ENCODE data around the gene H1-8.
"Not testable (repeated sequence)": the region's sequence is repeated elsewhere in the genome, so short reads cannot be mapped to it uniquely, and the experiment has no call there.

H1-8 gene, protein sequence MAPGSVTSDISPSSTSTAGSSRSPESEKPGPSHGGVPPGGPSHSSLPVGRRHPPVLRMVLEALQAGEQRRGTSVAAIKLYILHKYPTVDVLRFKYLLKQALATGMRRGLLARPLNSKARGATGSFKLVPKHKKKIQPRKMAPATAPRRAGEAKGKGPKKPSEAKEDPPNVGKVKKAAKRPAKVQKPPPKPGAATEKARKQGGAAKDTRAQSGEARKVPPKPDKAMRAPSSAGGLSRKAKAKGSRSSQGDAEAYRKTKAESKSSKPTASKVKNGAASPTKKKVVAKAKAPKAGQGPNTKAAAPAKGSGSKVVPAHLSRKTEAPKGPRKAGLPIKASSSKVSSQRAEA

DNA sequence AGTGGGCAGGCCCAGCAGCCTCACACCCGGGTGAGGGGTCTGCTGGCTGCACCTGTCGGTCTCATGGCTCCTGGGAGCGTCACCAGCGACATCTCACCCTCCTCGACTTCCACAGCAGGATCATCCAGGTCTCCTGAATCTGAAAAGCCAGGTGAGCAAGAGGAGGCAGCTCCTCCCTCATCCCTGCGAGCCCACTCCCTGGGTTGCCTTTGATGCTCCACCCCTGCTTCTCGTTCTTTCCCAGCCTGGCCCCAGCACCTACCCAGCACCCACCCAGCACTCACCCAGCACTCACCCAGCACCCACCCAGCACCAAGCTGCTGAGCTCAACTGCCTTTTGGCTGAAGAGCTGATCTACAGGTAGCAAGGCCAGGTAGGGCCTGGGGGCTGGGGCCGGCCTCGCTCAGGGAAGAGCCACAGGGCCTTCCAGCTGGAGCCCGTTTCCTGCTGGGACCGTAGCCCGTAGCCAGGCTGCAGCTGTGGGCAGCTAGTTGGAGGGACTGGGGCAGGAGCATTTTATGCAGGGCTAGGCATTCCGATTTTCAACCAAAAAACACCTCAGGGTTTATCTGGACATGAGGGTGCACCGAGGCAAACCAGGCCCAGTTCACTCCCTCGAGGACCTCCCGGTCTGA lies at the start of gene H1-8:
H1-8 (plus strand) TSS at position 20 of the 635 bp plus-strand sequence; CDS start at position 64, 44 bp downstream.
- DNase-seq = no peak

DNA sequence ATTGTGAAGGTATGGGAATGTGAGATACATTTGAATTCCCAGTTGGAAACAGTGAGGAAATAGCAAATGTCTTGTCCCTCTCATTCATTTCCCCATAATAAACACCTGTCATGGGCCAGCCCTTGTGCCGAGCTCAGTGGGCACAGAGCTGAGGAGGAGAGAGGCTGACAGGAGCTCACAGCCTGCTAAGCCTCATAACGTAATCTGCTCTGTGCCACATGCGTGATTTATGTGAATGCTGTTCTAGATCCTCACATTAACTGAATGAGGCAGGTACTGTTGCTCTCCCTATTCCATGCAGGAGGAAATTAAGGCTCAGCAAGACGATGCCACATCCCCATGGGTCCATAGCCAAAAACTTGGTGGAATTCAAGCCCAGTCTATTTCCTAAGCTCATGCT lies 49.8 kb upstream of the H1-8 start:
- DNase-seq = no peak

DNA sequence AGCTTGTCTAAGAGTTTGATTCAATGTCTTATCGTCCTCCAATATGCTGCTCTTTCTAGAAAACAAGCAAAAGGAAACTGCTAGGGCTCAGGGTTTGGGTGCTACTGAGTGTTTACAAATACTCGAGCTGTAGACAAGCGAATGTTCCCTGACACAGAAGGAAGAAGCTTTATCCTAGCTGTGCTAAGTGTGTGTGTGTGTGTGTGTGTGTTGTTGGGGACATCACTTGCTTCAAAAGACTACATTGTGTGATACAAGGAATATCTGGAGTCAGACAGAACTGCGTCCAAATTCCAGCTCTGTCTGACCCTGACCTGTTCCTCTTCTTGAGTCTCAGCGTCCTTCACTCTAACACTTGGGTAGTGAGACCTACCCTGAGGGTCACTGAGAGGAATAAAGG lies 48.5 kb upstream of the H1-8 start:
- DNase-seq = not testable (repeated sequence)

DNA sequence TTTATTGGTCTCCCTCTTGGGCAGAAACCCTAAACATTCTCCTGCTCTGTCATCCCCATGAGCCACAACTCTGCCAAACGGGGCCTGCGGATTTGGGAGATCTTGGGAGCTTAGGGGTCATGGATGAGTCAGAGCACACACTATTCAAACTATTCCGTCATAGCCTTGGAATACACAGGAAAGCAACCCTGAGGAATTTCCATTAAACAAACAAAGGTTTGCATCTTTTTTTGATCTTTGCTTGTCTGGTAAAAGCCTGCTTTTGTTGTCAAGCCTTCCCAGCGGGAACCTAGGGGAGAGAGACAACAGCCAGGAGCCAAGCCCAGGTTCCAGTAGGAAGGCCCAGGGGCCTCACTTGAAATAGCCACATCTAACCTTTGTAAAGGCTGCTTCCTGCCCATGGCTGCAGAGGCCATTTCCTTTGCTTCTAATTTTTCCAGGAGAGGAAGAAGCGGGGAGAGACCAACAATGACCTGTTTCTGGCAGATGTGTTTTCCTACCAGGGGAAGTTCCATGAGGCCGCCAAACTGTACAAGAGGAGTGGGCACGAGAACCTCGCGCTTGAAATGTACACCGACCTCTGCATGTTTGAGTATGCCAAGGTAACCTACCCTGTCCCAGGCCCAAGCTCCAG lies 47.9 kb upstream of the H1-8 start:
- not testable (repeated sequence) for DNase-seq

DNA sequence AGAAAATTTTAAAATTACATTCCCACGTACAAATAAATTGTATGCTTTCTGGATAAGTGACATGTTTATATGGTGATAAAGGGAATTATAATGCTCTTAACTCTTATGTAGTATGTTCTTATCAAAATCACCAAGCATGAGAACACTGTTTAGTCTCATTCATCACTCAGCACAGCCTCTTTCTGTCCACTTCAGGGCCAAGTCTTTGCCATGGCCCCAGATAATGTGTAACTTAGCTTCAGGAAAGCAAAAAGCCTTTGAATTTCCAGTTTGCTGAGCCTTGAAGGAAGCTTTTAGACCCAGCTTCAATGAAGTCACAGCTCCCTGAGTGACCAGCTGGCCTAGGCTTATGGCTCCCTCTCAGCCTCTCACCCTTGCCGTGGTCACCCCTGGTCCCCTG lies 45.1 kb upstream of the H1-8 start:
- not testable (repeated sequence) for DNase-seq

DNA sequence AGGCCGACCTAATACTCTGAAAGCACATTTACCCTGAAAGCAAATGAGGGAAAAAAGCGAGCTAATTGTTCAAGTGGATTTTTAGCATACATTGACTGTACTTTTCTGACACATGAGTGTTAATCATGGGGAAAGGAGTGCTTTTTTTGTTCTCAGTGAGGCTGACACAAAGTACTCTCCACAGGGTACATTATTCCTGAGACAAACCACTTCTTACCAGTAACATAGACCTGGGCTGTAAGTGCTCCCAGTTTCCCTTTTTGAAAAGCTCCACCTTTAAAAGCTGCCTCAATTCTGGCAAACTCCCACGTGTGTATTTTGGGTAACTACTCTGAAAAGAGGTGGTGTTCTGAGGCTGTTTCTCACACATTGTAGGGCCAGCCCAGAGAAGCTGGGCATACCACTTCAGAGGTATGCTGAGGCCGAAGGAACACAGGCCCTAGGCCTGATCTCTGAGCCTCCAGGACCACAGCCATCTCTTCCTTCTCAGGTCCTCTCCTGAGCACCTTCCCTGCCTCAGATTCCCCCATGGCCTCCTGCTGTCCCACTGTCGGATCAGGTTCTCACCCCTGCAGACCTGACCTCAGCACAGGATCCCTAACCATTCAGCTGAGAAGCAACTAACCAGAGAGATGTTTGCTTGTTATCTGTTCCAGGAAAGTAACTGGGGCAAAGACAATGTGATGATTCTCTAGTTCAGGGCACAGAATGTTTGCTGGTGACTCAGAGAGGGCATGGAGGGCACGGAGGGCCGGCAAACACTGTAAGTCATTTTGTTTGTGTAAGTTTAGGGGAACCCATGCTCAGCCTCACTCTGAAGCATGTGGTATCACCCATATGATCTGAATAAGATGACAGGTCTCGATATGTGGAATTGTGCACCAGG lies 44.1 kb upstream of the H1-8 start:
- not testable (repeated sequence) for DNase-seq

DNA sequence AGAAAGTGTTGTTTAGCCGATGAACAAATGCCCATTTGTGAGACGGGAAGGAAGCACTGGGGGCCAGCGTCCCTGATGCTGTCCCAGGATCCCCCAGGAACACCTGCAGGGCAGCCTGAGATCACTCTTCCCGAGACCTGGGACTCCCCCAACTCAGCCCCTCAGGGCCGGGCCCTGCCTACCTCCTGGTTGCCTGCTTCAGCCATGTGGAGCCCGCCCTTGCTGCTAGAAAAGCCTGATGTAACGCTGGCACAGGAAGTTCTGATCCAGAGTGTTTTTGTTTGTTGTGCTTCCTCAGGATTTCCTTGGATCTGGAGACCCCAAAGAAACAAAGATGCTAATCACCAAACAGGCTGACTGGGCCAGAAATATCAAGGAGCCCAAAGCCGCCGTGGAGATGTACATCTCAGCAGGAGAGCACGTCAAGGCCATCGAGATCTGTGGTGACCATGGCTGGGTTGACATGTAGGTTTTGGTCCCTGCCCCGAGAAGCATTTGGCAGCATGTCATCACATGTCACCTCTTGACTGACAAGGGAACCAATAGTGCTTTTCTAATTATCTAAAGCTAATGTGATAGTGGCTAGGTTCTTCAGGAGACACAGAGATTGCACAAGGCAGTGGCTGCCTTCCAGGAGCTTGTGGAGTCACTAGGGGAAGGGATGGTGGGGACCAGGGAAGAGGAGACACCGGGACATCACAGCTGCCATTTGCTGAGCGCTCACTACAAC lies 43.2 kb upstream of the H1-8 start:
- not testable (repeated sequence) for DNase-seq

DNA sequence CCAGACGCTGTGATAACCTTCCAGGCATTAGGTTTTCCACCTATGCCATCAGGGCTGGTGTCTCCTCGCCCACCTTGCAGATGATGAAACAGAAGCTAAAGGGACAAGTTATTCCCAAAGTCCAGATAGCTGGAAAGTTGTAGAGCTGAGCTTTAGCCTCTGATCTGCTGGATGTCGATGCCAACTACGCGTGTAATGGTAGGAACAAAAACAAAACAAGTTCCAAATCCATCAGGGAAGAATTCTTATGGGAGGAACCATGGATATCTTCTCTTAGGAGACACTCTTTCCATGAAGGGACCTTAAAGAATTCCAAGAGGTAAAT lies 42.7 kb upstream of the H1-8 start:
- DNase-seq = no peak

DNA sequence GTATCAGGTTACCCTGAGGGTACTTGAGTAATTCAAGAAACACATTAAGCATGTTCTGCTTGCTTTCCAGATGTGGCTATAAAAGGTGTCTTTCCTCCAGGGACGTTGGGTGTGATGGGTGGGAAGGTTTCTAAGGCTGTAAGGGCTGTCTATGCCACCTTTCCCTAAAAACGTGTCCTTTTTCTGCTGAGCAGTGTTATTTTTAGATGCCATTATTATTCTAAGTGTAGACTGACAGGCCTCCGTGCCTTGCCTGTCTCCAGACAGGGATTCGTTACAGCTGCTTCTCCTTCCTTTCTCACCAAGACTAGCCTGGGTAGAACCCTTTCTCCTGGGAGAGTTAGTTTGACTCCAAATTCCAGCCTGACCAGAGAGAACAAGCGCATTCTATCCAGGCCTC lies 41.3 kb upstream of the H1-8 start:
- no peak for DNase-seq

DNA sequence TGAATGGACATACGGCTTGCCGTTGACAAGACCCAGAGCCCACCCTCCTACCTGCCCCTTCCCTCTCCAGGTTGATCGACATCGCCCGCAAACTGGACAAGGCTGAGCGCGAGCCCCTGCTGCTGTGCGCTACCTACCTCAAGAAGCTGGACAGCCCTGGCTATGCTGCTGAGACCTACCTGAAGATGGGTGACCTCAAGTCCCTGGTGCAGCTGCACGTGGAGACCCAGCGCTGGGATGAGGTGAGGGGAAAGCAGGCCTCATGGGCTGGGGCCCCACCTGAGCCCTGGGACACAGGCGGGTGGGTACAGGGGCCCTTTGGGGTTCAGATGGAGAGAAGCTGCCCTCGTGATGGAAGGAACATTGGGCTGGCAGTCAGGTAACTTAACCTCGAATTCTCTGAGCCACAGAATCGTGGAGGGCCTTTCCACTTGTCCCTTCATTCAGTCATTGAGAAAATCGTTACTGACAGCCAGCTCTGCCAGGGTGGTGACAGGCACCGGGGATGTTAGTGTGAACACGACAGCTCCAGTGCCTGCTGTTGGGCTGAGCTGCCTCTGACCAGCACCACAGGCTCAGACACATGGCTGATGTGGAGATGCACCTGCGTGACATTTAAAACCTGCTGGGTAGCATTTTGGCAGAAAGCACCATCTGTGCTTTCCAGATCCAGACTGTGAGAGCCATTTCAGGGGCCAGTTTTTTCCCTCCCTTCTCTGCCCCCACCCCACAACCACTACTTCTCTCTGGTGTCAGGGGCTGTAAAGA lies 40.1 kb upstream of the H1-8 start:
- no peak for DNase-seq

DNA sequence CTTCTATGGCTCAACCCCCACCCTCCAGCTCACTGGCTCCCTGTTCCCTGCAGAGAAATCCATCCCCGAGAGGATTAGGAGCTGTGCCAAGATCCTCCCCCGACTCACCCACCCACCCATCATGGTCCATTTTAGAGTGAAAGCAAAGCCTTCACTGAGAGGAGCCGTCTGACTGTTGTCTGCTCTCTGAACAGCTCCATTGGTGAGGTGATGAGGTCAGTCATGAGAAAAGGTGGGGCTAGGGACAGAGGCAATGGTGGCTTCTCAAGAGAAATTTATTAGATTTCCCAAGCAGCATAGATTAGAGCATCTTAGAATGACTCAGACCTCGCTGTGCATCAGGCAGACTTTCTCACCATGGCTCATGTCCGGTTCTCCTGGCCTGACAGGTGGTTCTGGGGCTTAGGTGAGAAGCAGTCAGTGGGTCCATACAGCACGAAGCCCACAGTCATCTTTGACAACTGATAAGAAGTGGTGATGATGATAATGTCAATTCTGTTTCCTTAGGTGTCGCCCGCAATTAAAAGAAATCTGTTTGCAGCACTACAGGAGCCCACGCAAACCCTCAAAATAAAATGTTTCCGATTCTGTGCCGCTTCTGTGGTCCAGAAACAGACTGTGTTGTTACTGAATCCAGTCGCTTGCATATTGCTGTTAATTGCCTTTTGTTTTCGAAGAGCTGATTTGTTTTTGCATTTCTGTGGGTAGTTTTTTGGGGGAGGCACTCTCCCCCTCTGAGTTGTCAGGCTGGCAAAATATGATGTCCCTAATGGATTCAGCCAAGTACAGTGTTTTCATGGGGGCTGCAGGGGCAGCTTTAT lies 39.3 kb upstream of the H1-8 start:
- no peak for DNase-seq

DNA sequence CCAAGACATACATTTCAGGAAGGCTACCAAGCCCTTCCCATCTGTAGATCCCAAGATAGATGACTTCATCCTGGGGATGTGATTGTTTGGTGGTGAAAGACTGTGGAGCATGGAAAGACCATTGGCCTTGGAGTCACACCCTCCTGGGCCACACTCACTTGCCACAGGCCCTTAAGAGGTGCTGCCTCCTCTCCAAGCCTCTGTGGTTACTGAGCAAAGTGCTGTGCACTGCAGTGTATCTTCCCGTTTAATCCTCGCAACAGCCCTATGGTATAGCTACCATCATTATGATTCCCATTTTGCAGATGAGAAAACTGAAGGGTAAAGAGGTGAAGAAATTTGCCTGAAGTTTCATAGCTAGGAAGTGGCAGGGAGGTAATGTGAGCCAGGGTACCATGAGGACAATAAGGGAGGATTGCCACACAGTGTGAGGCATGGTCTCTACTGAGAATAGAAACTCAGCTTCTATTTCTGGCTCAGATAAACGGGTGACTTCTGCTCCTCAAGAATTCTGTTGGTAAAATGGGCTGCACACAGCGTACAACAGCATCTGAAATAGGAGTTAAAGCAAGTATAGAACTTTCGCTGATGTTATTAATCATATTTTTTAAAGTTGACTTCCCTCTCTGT lies 38.4 kb upstream of the H1-8 start:
- DNase-seq = no peak

DNA sequence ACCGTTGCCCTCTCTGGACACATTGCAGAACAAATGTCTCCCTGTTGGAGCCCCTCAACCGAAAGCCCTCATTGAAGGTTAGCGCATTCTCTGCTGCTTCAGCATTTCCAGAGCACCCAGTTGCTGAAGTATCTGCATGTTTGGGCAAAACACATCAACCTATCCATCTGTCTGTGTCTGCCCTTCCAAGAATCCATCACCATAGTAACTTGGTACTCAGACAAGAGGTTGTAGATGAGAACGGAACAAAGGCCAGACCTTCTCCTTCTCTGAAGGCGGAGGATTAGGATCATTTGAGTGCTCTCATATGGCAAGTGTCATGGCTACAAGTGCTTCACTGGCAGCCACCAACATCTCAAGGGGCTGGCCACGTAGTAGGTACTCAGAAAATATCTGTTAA lies 37.6 kb upstream of the H1-8 start:
- DNase-seq = no peak

DNA sequence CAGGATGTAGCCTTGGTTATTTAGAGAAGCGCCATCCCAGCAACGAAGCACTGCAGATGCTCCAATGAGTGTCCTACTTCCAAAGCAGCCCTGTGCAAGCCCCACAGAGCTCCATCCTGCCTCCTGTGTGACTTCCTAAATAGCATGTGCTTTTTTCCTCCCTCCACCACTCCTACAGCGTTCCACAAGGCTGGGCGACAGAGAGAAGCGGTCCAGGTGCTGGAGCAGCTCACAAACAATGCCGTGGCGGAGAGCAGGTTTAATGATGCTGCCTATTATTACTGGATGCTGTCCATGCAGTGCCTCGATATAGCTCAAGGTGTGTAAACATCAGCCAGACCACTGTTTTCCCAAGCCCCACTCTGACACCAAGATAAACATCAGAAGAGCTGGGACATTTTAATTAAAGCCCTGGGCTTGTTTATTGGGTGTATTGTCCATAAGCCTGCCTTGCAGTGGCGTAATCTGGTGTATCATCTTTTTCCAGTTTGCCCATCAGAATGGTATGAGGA lies 36.7 kb upstream of the H1-8 start:
- DNase-seq = no peak

DNA sequence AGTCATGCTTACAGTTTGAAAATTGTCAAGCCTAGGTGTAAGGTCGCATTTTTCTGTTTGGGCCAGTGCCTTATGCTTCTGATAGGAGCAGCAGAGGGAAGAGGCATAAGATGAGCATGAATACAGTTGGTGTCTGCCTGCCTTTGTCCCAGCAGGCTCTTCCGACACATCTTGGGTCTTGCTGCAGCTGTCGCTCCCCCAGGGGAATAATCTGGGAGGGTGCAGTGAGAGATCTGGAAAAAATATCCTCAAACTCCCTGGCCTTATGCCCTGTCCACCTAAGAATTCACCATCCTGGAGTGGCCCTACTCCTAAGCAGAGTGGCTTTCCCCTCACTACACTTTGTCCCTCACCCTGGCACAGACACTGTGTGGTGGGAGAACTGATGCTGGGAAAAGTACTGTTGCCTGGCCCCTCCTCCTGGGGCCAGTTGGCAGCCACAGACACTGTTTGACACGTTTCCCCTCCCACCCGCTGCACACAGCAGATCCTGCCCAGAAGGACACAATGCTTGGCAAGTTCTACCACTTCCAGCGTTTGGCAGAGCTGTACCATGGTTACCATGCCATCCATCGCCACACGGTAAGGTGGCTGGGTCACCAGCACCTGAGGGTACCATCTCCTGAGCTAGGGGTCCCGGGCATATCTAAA lies 35.7 kb upstream of the H1-8 start:
- no peak for DNase-seq

DNA sequence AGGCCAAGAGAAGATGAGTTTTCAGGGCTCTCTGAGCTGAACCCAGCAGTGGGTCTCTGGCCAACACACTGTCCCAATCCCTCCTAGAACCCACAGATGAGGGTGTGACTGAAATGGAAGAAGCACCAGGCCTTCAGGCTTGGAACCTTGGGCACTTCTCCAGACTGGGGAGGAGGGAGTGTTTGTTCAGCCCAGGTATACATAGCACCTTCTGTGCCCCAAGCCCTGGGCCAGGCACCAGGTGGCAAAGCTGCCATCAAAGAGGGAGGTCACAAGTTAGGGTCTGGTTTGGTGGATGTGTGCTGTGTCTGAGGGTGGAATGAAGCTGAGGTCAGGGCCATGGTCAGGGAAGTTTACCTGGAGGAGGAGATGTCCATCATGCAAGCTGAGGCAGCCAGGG lies 30.4 kb upstream of the H1-8 start:
- DNase-seq = no peak

DNA sequence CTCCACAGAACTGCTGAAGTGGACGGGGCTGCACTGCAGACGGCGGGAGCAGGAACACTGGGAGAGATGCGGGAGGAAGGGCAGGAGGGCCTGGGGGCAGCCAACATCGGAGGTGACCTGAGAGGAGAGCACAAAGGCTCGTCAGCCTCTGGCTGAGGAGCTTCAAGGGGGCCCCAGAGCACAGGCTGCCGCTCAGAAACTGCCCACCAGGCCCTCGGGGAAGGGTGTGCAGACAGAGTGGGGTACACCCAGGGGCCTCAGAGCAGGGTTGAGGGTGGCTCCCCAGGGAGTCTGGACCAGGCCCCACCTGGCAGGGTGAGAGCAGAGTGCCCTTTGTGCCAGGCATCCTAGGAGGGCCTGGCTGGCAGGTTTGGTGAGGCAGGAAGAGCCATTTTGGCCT lies 29.3 kb upstream of the H1-8 start:
- DNase-seq = no peak

DNA sequence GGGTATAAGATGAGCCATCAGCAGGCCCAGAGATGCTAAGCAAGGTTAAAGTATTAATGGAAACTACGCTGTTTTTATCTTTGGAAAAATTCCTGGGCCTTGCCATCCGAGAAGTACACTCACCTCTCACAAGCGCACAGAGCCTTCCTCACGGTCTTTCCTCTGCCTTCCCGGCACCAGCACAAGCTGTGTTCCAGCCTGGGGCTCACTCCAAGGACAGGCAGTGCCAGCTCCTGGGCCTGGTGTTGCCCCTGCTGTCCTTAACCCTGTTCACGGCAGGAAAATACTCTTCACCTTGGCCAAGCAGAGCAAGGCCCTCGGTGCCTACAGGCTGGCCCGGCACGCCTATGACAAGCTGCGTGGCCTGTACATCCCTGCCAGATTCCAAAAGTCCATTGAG lies 28.9 kb upstream of the H1-8 start:
- no peak for DNase-seq

DNA sequence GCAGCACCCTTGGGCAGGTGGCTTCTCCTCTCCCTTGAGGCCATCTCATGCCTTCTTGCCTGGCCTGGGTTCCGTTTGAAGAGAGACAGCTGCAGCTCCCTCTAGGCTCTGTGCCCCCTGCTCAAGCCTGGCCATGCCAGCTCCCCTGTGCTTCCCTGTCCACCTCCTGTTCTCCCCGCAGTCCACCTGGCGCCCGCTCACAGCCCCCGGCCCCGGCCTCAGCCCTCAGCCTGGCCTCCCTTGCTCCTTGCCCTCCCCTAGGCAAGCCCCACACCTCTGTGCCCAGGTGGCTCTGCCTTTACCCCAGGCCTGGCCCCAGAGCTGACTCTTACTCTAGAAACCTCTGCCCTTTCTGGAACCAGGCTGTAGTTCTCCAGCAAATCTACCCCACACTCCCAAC lies 28.4 kb upstream of the H1-8 start:
- DNase-seq = no peak

All from CD4-positive, alpha-beta T cell treated with Interleukin-1 beta for 1 hour (primary cell).